Natural killer cell (primary cell): Measurements from ENCODE around the gene SLC6A17. TPM values are rescaled to one million over a fixed set of nuclear protein-coding genes. Genes with fewer than 3 reads are reported as not detected.

Experiments used
- ATAC-seq, 3 donors: fragments of 150-1000 bp in 2 of 3; fragments of 200-7000 bp in 1 of 3; cut with Tn5 transposase; 1 replicate in 1 of 3; 2 replicates in 2 of 3; pipeline ENCODE4 v1.10.0; 2021; ENCODE audit warnings: mild to moderate bottlenecking in 2 of 3, moderate library complexity in 2 of 3
- DNase-seq, 2 donors: peaks; one replicate each; pipeline versions ENCODE4 v3.0.0 to v3.0.0-alpha.2; 2013 to 2021; ENCODE audit warnings: mixed read lengths in 1 of 2
- H3K27ac ChIP-seq: one replicate; pipeline ENCODE4 v1.5.1; 2013; ENCODE audit warnings: mild to moderate bottlenecking, low read length
- H3K27me3 ChIP-seq: one replicate; pipeline ENCODE4 v1.6.1; 2013; ENCODE audit warnings: low read length; ENCODE audit not compliant: control insufficient read depth, insufficient read depth
- H3K36me3 ChIP-seq: one replicate; pipeline ENCODE4 v1.6.1; 2013; ENCODE audit warnings: low read length; ENCODE audit not compliant: control insufficient read depth, insufficient read depth
- H3K4me1 ChIP-seq: one replicate; pipeline ENCODE4 v1.6.1; 2013; ENCODE audit warnings: low read length; ENCODE audit not compliant: control insufficient read depth, insufficient read depth
- H3K4me3 ChIP-seq: one replicate; pipeline ENCODE4 v1.5.1; 2013; ENCODE audit warnings: low read length
- H3K9me3 ChIP-seq: one replicate; pipeline ENCODE4 v1.6.1; 2013; ENCODE audit warnings: low read length; ENCODE audit not compliant: control insufficient read depth, insufficient read depth
- H3K27ac Mint-ChIP-seq, 2 donors: one replicate each; pipeline ENCODE4 v1.8.0; 2022; ENCODE audit warnings: mild to moderate bottlenecking in 2 of 2, mixed read lengths in 2 of 2, moderate library complexity in 1 of 2
- H3K27me3 Mint-ChIP-seq, 2 donors: one replicate each; pipeline ENCODE4 v1.8.0; 2022; ENCODE audit warnings: low read depth in 2 of 2, mixed read lengths in 2 of 2
- H3K36me3 Mint-ChIP-seq: one replicate; pipeline ENCODE4 v1.8.0; 2022; ENCODE audit warnings: mixed read lengths
- H3K4me1 Mint-ChIP-seq, 2 donors: one replicate each; pipeline ENCODE4 v1.8.0; 2022; ENCODE audit warnings: mixed read lengths in 2 of 2
- H3K4me3 Mint-ChIP-seq: one replicate; pipeline ENCODE4 v1.8.0; 2022; ENCODE audit warnings: mild to moderate bottlenecking, moderate library complexity, mixed read lengths
- H3K9me3 Mint-ChIP-seq, 2 donors: one replicate each; pipeline ENCODE4 v1.8.0; 2022; ENCODE audit warnings: mixed read lengths in 2 of 2
- CTCF ChIP-seq: fragments of 200-600 bp; IDR thresholded peaks from one replicate; pipeline ENCODE4 v1.8.0; 2022; ENCODE audit warnings: antibody characterized with exemption
- WGBS: methylation state at CpG from one replicate; pipeline ENCODE4 v1.1.7; 2013; ENCODE audit warnings: missing lambda C conversion rate; ENCODE audit not compliant: insufficient coverage; 5-methylcytosine and 5-hydroxymethylcytosine counted together
- intact Hi-C: fragments of 100-400 bp; cut with micrococcal nuclease; formaldehyde crosslinking; loops from one replicate; pipeline ENCODE4 v1.14.2; 2022
- total RNA-seq, 4 donors: library from RNA; stranded (reverse); fragments of 120-200 nt in 1 of 4; gene quantifications; one replicate each; pipeline versions ENCODE4 v1.2.3 to v1.2.4, GENCODE V29; 2013 to 2022

Gene SLC6A17
- total RNA-seq, 3 donors from 2014 or later (not counting 1 experiment from before 2014, with no cell fraction given): not detected

GRCh38 chr1:110218137-110218536 lies 67.8 kb downstream of the SLC6A17 start:
- Histone ChIP-seq H3K27me3 (no peaks in the 10 kb centered on the region), H3K4me1 (no peaks in the 10 kb centered on the region), H3K9me3 (no peaks in the 10 kb centered on the region), H3K36me3 (no peaks in the 10 kb centered on the region), H3K4me3 (no peak overlapping the region), H3K27ac (no peak overlapping the region)
- H3K36me3 Mint-ChIP-seq: no peaks in the 10 kb centered on the region
- DNase-seq (no peak), ATAC-seq (no peak)
- no peaks in the 10 kb centered on the region for H3K27me3 Mint-ChIP-seq
- intact Hi-C loops: no loop called here
- WGBS: 96% methylated on average over 5 of the region's 5 CpGs
- no peak overlapping the region for H3K27ac Mint-ChIP-seq
- H3K9me3 Mint-ChIP-seq: no peaks in the 10 kb centered on the region
- TF ChIP-seq CTCF: no peak
- no peak overlapping the region for H3K4me3 Mint-ChIP-seq
- H3K4me1 Mint-ChIP-seq: no peaks in the 10 kb centered on the region

GRCh38 chr1:110218739-110219138 lies 68.4 kb downstream of the SLC6A17 start:
- Histone ChIP-seq H3K4me3 (no peak overlapping the region), H3K4me1 (no peaks in the 10 kb centered on the region), H3K27ac (no peak overlapping the region), H3K9me3 (no peaks in the 10 kb centered on the region), H3K36me3 (no peaks in the 10 kb centered on the region), H3K27me3 (no peaks in the 10 kb centered on the region)
- ATAC-seq (no peak), DNase-seq (no peak)
- no peaks in the 10 kb centered on the region for H3K36me3 Mint-ChIP-seq
- H3K4me3 Mint-ChIP-seq: no peak overlapping the region
- intact Hi-C loops: no loop called here
- 96% methylated on average over 4 of the region's 4 CpGs for WGBS
- no peak for TF ChIP-seq CTCF
- no peaks in the 10 kb centered on the region for H3K4me1 Mint-ChIP-seq
- no peaks in the 10 kb centered on the region for H3K27me3 Mint-ChIP-seq
- no peak overlapping the region for H3K27ac Mint-ChIP-seq
- H3K9me3 Mint-ChIP-seq: no peaks in the 10 kb centered on the region

- ATAC-seq (no peak), DNase-seq (no peak)
- no peaks in the 10 kb centered on the region for H3K27me3 ChIP-seq
- no peak overlapping the region for H3K4me3 ChIP-seq
- no peaks in the 10 kb centered on the region for H3K9me3 ChIP-seq
- no peak overlapping the region for H3K27ac Mint-ChIP-seq
- WGBS: 88% methylated on average over 5 of the region's 5 CpGs
- no peaks in the 10 kb centered on the region for H3K36me3 Mint-ChIP-seq
- no peak overlapping the region for H3K27ac ChIP-seq
- no peak for TF ChIP-seq CTCF
- no peaks in the 10 kb centered on the region for H3K9me3 Mint-ChIP-seq
- H3K27me3 Mint-ChIP-seq: no peaks in the 10 kb centered on the region
- no peaks in the 10 kb centered on the region for H3K4me1 ChIP-seq
- H3K36me3 ChIP-seq: no peaks in the 10 kb centered on the region
- no peak overlapping the region for H3K4me3 Mint-ChIP-seq
- intact Hi-C loops: no loop called here
- H3K4me1 Mint-ChIP-seq: no peaks in the 10 kb centered on the region
These were observed 70.0 kb downstream of the SLC6A17 start for GRCh38 chr1:110220324-110220723.

- TF ChIP-seq CTCF: no peak
- Histone ChIP-seq H3K9me3 (no peaks in the 10 kb centered on the region), H3K36me3 (no peaks in the 10 kb centered on the region), H3K27ac (no peak overlapping the region), H3K4me1 (no peaks in the 10 kb centered on the region), H3K27me3 (no peaks in the 10 kb centered on the region), H3K4me3 (no peak overlapping the region)
- no peaks in the 10 kb centered on the region for H3K9me3 Mint-ChIP-seq
- no peak for ATAC-seq
- no peak overlapping the region for H3K27ac Mint-ChIP-seq
- no peaks in the 10 kb centered on the region for H3K4me1 Mint-ChIP-seq
- no peaks in the 10 kb centered on the region for H3K27me3 Mint-ChIP-seq
- no peak for DNase-seq
- intact Hi-C loops: no loop called here
- WGBS: 87% methylated on average over 4 of the region's 4 CpGs
- no peak overlapping the region for H3K4me3 Mint-ChIP-seq
- no peaks in the 10 kb centered on the region for H3K36me3 Mint-ChIP-seq
These were observed 70.8 kb downstream of the SLC6A17 start for GRCh38 chr1:110221119-110221518.
